Measurements from ENCODE around the gene CDPF1. TPM values are rescaled to one million over a fixed set of nuclear protein-coding genes. Genes with fewer than 3 reads are reported as not detected.

CDPF1 gene
- polyA plus RNA-seq, 1 donor from 2014 or later: 32.7 TPM

DNA sequence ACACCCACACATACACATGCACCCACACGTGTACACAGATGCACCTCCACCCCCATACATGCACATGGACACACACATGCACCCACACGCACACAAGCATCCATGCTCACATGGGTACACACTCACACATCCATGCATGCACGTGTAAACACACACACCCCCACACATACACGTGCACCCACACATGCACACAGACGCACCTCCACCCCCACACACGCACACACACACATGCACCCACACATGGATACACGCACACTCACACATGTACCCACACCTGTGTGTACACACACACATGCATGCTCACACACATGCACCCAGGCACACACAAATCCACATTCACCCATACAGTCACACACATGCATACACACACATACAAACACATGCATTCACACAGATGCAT is 24.5 kb downstream of the CDPF1 start:
- Histone ChIP-seq H3K4me2 (ENCODE audit: low read length) (no peak overlapping the region), H3K9me2 (ENCODE audit: insufficient read depth, low read length) (no peaks in the 10 kb centered on the region), H3K9me3 (ENCODE audit: low read length) (no peaks in the 10 kb centered on the region), H3K36me3 (ENCODE audit: insufficient read depth, low read length) (no peaks in the 10 kb centered on the region), H3K27me3 (ENCODE audit: insufficient read depth, low read depth, low read length) (no peaks in the 10 kb centered on the region), H3F3A (ENCODE audit: insufficient read depth, low read length, poor library complexity, severe bottlenecking) (no peaks in the 10 kb centered on the region), H4K20me1 (ENCODE audit: insufficient read depth) (no peaks in the 10 kb centered on the region), H3K27ac (ENCODE audit: low read length) (no peak overlapping the region), H3K9ac (ENCODE audit: low read length) (no peak overlapping the region), H3K4me3 (ENCODE audit: low read length) (no peak overlapping the region), H3K79me2 (replicated peaks; ENCODE audit: insufficient read depth, low read length) (no peaks in the 10 kb centered on the region), H2AFZ (ENCODE audit: low read depth, low read length) (no peak overlapping the region)
- no peak for TF ChIP-seq SMC3 (conservative IDR thresholded peaks at IDR 0.05; ENCODE audit: poor library complexity)
- no peak for TF ChIP-seq EZH2 (IDR thresholded peaks at IDR 0.05; ENCODE audit: borderline replicate concordance, insufficient read depth, low read length, poor library complexity, severe bottlenecking)
- no peak for TF ChIP-seq POLR2AphosphoS5 (IDR thresholded peaks at IDR 0.05)

GRCh38 chr22:46224898-46225290 is 25.2 kb downstream of the CDPF1 start:
- TF ChIP-seq CTCF (IDR thresholded peaks at IDR 0.05; ENCODE audit: poor library complexity, severe bottlenecking) (no peak), EP300 (conservative IDR thresholded peaks at IDR 0.05; ENCODE audit: poor library complexity, severe bottlenecking) (no peak), EZH2 (IDR thresholded peaks at IDR 0.05; ENCODE audit: borderline replicate concordance, insufficient read depth, low read length, poor library complexity, severe bottlenecking) (no peak), RAD21 (conservative IDR thresholded peaks at IDR 0.05) (no peak), SMC3 (conservative IDR thresholded peaks at IDR 0.05; ENCODE audit: poor library complexity) (no peak), TAF1 (IDR thresholded peaks at IDR 0.05; ENCODE audit: low read depth) (no peak)
- no peaks in the 10 kb centered on the region for H3K27me3 ChIP-seq (ENCODE audit: insufficient read depth, low read depth, low read length)
- no peak overlapping the region for H2AFZ ChIP-seq (ENCODE audit: low read depth, low read length)
- H3K4me2 ChIP-seq (ENCODE audit: low read length): no peak overlapping the region
- H3K9ac ChIP-seq (ENCODE audit: low read length): no peak overlapping the region
- H3K79me2 ChIP-seq (replicated peaks; ENCODE audit: insufficient read depth, low read length): no peaks in the 10 kb centered on the region
- no peaks in the 10 kb centered on the region for H3K36me3 ChIP-seq (ENCODE audit: insufficient read depth, low read length)
- no peaks in the 10 kb centered on the region for H3K9me2 ChIP-seq (ENCODE audit: insufficient read depth, low read length)
- H4K20me1 ChIP-seq (ENCODE audit: insufficient read depth): no peaks in the 10 kb centered on the region
- no peaks in the 10 kb centered on the region for H3K9me3 ChIP-seq (ENCODE audit: low read length)
- no peak overlapping the region for H3K27ac ChIP-seq (ENCODE audit: low read length)
- no peaks in the 10 kb centered on the region for H3F3A ChIP-seq (ENCODE audit: insufficient read depth, low read length, poor library complexity, severe bottlenecking)
- no peak overlapping the region for H3K4me3 ChIP-seq (ENCODE audit: low read length)

DNA sequence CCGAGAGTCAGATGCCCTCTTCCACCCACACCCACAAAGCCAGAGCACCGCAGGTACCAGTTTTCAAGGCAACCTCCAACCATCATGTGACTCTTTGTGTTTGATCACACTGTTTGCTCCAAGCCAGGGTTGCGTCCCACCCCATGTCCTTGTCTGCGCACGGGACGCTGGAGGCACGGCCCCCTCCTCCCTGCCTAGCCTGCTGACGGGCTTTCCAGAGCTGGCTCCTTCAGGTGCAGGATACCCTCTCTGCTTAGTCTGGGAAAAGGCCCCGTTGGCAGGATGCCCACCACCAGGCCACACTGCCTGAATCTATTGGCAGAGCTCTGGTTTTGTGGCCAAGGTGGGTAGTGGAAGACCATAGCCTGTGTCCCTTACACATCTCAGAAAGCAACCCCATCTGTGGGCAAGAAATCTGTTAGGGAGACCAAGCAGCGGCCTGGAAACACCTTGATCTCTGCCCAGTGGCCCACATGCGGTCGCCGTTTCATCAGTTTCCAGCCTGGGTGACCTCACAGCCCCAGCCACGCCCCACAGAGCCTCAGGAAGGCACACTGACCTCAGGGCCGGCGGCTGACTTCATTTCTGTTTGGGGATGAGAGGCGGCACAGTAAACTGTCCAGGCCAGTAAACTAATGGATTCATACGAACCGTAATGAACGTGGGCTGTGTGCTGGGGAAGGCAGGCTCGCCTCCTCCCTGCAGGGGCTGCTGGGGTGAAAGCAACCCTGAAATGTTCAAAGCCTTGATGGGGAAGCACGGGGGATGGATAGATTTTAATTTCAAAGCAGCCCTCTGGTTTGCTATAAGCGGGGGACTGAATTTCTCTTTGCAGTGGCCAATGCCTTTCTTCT is 25.8 kb downstream of the CDPF1 start:
- Histone ChIP-seq H4K20me1 (ENCODE audit: insufficient read depth) (no peaks in the 10 kb centered on the region), H3K4me3 (ENCODE audit: low read length) (no peak overlapping the region), H3K36me3 (ENCODE audit: insufficient read depth, low read length) (no peaks in the 10 kb centered on the region), H3K27me3 (ENCODE audit: insufficient read depth, low read depth, low read length) (no peaks in the 10 kb centered on the region), H3K79me2 (replicated peaks; ENCODE audit: insufficient read depth, low read length) (no peaks in the 10 kb centered on the region), H3K27ac (ENCODE audit: low read length) (no peak overlapping the region), H2AFZ (ENCODE audit: low read depth, low read length) (no peak overlapping the region), H3K9me2 (ENCODE audit: insufficient read depth, low read length) (no peaks in the 10 kb centered on the region), H3K4me2 (ENCODE audit: low read length) (no peak overlapping the region), H3K9ac (ENCODE audit: low read length) (no peak overlapping the region), H3F3A (ENCODE audit: insufficient read depth, low read length, poor library complexity, severe bottlenecking) (no peaks in the 10 kb centered on the region), H3K9me3 (ENCODE audit: low read length) (no peaks in the 10 kb centered on the region)
- TF ChIP-seq MXI1 (conservative IDR thresholded peaks at IDR 0.05; ENCODE audit: poor library complexity, severe bottlenecking): no peak
- no peak for TF ChIP-seq REST (IDR thresholded peaks at IDR 0.05; ENCODE audit: borderline replicate concordance)
- no peak for TF ChIP-seq TAF1 (IDR thresholded peaks at IDR 0.05; ENCODE audit: low read depth)
- no peak for TF ChIP-seq CTCF (IDR thresholded peaks at IDR 0.05; ENCODE audit: poor library complexity, severe bottlenecking)
- no peak for TF ChIP-seq SMC3 (conservative IDR thresholded peaks at IDR 0.05; ENCODE audit: poor library complexity)
- no peak for TF ChIP-seq EZH2 (IDR thresholded peaks at IDR 0.05; ENCODE audit: borderline replicate concordance, insufficient read depth, low read length, poor library complexity, severe bottlenecking)
- no peak for TF ChIP-seq RAD21 (conservative IDR thresholded peaks at IDR 0.05)
- TF ChIP-seq EP300 (conservative IDR thresholded peaks at IDR 0.05; ENCODE audit: poor library complexity, severe bottlenecking): no peak
- no peak for TF ChIP-seq POLR2AphosphoS5 (IDR thresholded peaks at IDR 0.05)
